SKM-1 treated with dmso at 0.1 percent for 144 hours (cell line): ENCODE measurements around the gene GPR141.

Source experiments
- DNase-seq: peaks from one replicate; lab custom pipeline; 2025; ENCODE audit not compliant: unreplicated experiment; lab: John Stamatoyannopoulos, UW

The GPR141 gene

GRCh38 chr7:37730501-37730900 lies 46.9 kb downstream of the GPR141 start:
- DNase-seq: no peak

- DNase-seq: peak; percentile 93
Observed at GRCh38 chr7:37732253-37732652, 48.7 kb downstream of the GPR141 start.

DNA sequence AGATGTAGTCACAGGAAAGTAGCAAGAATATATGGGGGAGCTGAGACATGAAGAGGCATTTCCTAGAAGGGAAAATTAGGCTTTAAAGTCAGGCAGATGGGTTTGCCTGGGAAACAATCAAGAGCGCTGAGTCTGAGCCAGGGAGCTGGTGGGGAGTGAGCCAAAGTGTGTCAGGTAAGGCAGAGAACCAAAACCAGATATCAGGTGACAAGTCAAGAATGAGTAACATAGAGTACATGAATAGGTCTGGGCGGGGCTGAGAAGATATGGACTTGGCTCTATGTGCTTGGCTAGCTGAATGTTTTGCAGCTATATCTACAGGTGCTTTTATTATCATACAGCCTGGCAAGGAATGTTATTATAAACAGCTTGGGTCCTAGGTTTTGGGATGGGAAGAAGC lies 49.3 kb downstream of the GPR141 start:
- DNase-seq: no peak

GRCh38 chr7:37735196-37735595 lies 51.6 kb downstream of the GPR141 start:
- no peak for DNase-seq

GRCh38 chr7:37738321-37738720 lies 54.8 kb downstream of the GPR141 start:
- no peak for DNase-seq

GRCh38 chr7:37740398-37740797 lies 56.8 kb downstream of the GPR141 start:
- DNase-seq: no peak

DNA sequence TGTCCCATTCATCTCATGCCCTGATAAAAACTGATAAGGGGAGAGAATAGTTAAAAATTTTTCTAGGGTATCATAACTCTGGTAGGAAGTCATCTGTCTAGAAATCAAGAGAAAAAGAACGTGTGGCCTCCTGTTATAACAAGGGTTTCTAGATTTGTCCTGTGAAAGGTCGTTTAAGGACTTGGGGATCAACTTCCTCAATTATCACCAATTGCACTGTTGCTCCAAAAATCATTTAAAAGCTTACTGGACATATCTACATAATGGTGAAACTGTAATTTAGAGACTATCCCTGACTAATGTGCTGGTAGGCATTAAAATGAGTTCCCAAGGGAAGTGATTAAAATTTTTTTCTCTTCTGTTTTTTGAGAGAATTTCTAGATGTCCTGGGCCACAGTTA lies 58.2 kb downstream of the GPR141 start:
- DNase-seq: peak; percentile 29

DNA sequence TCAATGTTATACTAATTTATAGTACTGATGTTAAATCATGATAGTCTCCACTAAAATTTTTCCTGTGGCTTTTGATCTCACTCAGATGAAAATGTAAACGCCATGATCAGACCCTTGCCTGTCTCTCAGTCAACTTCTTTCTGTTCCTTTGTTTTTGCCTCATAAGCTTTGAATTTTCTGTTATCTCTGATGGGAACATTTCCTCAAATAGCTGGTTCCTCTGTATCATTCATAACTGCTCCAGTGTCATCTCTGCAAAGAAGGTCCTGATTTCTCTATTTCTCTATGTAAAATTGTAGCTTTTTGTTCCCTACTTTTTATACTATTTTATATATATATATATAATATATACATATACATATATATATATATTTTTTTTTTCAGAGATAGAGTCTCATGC lies 67.5 kb downstream of the GPR141 start:
- no peak for DNase-seq

DNA sequence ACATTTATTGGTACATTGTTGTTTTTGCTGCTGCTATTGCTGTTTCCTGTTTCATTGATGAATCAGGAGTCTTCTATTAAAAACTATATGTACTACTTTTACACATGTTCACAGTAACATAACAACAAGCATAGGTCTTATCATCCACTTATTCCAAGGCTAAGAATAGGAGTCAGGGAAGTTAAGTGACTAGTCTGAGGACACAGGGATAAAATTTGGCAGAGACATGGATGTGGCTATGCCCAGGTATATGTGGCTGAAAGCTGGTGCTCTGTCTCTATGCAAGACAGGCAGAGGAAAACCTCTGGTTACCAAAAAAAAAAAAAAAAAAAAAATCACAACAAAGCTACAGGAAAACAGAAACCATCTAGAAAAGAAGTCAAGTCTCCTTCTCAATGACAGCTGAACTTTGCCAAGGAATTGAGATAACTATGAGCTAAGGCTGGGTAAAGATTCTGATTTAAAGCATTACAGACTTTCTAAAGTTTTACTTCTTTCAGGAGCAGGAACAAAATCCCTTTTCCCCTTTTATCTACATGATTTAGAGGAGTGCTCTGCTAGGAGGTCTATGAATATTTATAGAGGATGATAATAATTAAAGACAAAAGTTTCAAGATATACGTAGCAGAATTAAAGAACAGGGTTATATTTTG lies 70.0 kb downstream of the GPR141 start:
- DNase-seq: no peak

DNA sequence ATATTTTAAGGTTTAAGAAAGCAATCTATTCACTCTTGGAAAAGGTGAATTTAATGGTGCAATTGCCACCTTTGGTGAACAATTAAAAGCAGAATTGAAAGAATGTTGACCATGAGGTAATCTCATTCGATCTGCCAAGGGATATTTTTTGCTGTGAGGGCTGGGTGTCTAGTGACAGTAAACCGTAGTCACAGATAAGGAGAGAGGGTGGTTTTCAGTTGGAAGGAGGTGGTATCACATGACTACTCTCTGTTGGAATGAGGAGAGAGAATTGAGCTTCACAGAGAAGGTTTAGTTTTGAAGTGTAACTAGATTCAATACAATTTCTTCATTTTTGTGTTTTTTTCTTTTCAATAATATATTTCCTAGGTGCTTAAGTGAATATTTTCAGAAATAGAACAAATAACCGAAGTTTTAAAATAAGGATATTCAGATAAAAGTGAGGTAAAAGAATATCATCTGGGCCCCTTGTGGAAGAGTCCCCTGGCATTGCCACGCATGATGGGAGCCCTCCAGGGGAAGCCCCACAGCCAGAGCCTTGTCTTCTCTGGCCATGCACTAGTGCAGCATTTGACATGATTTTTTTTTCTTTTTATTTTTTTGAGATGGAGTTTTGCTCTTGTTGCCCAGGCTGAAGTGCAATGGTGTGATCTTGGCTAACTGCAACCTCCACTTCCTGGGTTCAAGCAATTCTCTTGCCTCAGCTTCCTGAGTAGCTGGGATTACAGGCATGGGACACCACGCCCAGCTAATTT lies 73.4 kb downstream of the GPR141 start:
- DNase-seq: no peak

GRCh38 chr7:37757563-37757962 lies 74.0 kb downstream of the GPR141 start:
- peak; percentile 2 for DNase-seq

DNA sequence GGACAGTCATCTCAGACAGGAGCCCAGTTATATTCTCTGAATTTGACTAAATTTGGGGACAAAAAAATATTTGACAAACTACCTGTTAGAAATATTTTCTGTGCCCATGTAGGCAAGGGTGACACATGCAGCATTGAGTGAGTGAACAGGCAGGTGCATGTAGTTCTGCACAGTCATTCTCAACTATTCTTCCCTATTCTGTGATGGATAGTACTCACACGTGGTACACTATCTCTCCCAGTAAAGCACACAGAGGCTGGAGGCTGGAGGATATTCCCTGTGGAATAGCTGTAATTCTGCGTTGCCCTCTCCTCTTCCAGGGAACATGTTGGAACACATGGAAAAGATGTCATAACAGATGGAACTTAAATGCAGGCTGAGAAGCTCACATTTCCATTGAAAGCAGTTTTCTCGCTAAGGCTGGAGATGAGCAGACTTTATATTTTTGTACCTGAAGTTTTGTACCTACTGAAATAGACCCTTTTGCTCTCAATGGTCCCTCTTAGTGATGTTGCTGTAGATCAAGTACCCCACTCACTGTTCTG lies 75.0 kb downstream of the GPR141 start:
- DNase-seq: no peak

DNA sequence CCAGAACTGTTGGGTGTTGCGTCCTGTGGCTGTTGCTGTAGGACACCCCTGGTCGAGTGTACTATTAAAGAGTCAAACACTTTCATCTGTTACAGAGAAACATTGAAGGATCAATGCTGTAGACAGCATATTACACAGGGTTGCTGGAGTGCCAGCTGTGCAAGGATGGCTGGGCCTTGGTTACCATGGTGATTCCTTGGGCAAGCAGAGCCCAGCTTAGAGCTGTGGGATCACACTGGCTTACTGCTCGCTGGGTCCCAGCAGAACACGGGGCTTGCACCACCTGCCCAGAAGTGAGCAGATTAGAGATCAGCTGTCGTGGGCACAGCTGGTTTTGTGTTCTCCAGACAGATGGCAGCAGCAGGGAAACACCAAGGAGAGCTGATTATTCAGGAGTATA lies 76.0 kb downstream of the GPR141 start:
- DNase-seq: no peak

DNA sequence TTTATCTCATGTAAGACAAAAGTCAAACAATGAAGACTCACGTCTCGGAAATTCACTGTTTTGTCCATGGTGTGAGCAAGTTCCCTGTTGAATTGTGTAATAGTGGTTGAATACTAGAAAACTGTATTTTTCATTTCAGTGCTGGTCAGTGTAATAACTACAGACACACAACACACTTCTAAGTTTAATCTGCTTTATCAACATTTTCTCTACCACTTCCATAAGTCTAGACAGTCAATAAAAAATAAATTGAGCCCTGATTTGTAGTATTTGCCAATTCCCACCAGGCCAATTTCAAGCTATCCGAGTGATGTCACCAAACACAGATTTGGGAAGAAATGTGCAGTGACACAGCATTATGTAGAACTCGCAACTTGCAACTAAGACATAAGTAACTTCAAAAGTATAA lies 81.9 kb downstream of the GPR141 start:
- no peak for DNase-seq

- DNase-seq: peak; percentile 21
Observed at GRCh38 chr7:37765872-37766525, 82.4 kb downstream of the GPR141 start.

- DNase-seq: no peak
Observed at GRCh38 chr7:37768611-37769010, 85.0 kb downstream of the GPR141 start.

DNA sequence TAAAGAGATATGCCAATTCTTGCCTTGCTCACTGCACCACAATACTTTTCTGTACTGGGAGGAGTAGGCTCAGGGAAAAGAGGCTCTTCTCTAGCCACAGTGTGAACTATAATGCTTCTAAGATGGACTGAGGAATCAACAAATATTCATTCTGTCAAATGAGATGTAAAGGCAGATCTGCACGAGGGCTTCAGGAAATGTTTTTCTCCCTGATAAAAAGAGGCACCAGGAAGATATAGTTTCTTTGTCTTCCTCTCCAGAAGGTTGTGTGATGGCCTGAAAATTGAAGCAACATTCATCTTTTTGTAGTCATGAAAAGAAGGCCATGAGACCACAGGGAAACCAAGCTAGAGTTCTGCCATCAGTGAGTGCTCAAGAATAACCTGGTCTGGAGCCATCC lies 85.7 kb downstream of the GPR141 start:
- DNase-seq: no peak

GRCh38 chr7:37769726-37770125 lies 86.2 kb downstream of the GPR141 start:
- no peak for DNase-seq

- DNase-seq: no peak
Observed at GRCh38 chr7:37770838-37771237, 87.3 kb downstream of the GPR141 start.

- no peak for DNase-seq
Observed at GRCh38 chr7:37771342-37771741, 87.8 kb downstream of the GPR141 start.

DNA sequence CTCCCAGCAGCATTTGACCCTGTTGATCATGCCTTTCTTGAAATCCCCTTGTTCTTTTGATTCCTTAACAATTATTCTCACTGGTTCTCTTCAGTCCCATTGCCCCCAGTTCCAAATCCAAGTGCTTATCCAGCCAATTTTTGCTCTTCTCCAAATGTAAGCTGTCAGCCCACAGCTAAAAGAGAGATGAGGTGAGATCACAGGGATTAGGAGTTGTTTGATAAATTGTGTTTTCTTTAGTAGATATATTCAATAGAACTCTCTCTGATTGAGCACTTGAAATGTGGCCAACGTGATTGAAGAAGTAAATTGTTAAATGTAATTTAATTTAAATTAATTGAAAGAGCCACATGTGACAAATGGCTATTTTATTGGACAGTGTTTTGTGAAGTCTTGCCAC lies 88.2 kb downstream of the GPR141 start:
- DNase-seq: no peak

- DNase-seq: no peak
Observed at GRCh38 chr7:37775921-37776320, 92.4 kb downstream of the GPR141 start.
